Motor neuron (in vitro differentiated cells): ENCODE measurements around the gene CDC42. TPM values are rescaled to one million over a fixed set of nuclear protein-coding genes. Genes with fewer than 3 reads are reported as not detected.
"Not testable (repeated sequence)": the region's sequence is repeated elsewhere in the genome, so short reads cannot be mapped to it uniquely, and the experiment has no call there.

Experiments used
- ATAC-seq, 8 experiments: fragments of 200-7000 bp; cut with Tn5 transposase; replicated peaks in 6 of 8; 2 replicates each; pipeline ENCODE4 v1.8.0; 2021; ENCODE audit warnings: mild to moderate bottlenecking in 8 of 8, moderate library complexity in 8 of 8
- H3K27ac ChIP-seq, 2 donors: fragments of 250-450 bp; sonication (Bioruptor Pico); 2 replicates each; pipeline ENCODE4 v1.9.0; 2021; ENCODE audit warnings: antibody characterized with exemption in 2 of 2, mild to moderate bottlenecking in 2 of 2, moderate library complexity in 1 of 2
- H3K4me1 ChIP-seq, 2 donors: fragments of 250-450 bp; sonication (Bioruptor Pico); replicated peaks in 1 of 2; 2 replicates each; pipeline ENCODE4 v1.6.1; 2021; ENCODE audit warnings: antibody characterized with exemption in 2 of 2, mild to moderate bottlenecking in 2 of 2, moderate library complexity in 1 of 2
- H3K4me3 ChIP-seq, 5 donors: fragments of 250-450 bp; sonication (Bioruptor Pico); 2 replicates each; pipeline ENCODE4 v1.9.0; 2021; ENCODE audit warnings: antibody characterized with exemption in 5 of 5, mild to moderate bottlenecking in 5 of 5, moderate library complexity in 4 of 5
- WGBS, 10 experiments: fragments of 450-650 bp; shearing (Covaris generic); methylation state at CpG; one replicate each; pipeline ENCODE4 v1.0.0; 2022; 5-methylcytosine and 5-hydroxymethylcytosine counted together
- in situ Hi-C, 9 experiments: fragments of 400-800 bp; cut with MboI; loops; one replicate each; pipeline ENCODE4 v1.15.0; 2021; ENCODE audit warnings: low sequenced_read_pairs in 9 of 9, low pct_unique_long_range_greater_than_20kb in 2 of 9; ENCODE audit not compliant: unreplicated experiment in 9 of 9
- total RNA-seq, 8 experiments: library from RNA; unstranded; fragments of 300-600 nt; gene quantifications; 2 replicates each; pipeline versions ENCODE4 v1.2.3 to v1.2.4, GENCODE V29; 2022

CDC42 gene
- total RNA-seq, 8 experiments from 2014 or later: 174 to 502 (median 461) TPM

GRCh38 chr1:22092026-22092768, 39.7 kb downstream of the CDC42 start:
- ATAC-seq: peak in 2 of 8 experiments; percentile 35 to 62
- 50 to 60% methylated on average over 1 of the region's 3 CpGs; no CpG with 5 or more reads in 8 of the 10 experiments for WGBS, 10 experiments
- H3K4me1 ChIP-seq: peaks cover 29 to 37% of the 10 kb centered on the region in 2 donors
- in situ Hi-C loops, H3K27ac ChIP-seq, H3K4me3 ChIP-seq: not testable (repeated sequence)

GRCh38 chr1:22093513-22093912, 41.0 kb downstream of the CDC42 start:
- no peak for ATAC-seq
- Histone ChIP-seq H3K4me1 (peaks cover 24 to 35% of the 10 kb centered on the region in 2 donors), H3K4me3 (no peak overlapping the region), H3K27ac (no peak overlapping the region)
- 86 to 100% (median 100%) methylated on average over 1 of the region's 1 CpG; no CpG with 5 or more reads in 3 of the 10 experiments for WGBS, 10 experiments
- in situ Hi-C loops: no loop called here

- in situ Hi-C loops: no loop called here
- peaks cover 3 to 13% of the 10 kb centered on the region in 2 donors for H3K4me1 ChIP-seq
- H3K4me3 ChIP-seq: no peak overlapping the region
- peak in 2 of 8 experiments; percentile 70 to 73 for ATAC-seq
- no peak overlapping the region for H3K27ac ChIP-seq
- WGBS, 10 experiments: 10 to 100% (median 86%) methylated on average over 3 to 5 of the region's 5 CpGs; no CpG with 5 or more reads in 3 of the 10 experiments
These were observed 43.5 kb downstream of the CDC42 start for GRCh38 chr1:22096036-22096435.

GRCh38 chr1:22096463-22096862, 44.0 kb downstream of the CDC42 start:
- 65 to 100% (median 90%) methylated on average over 1 to 3 of the region's 3 CpGs; no CpG with 5 or more reads in 4 of the 10 experiments for WGBS, 10 experiments
- Histone ChIP-seq H3K27ac (no peak overlapping the region), H3K4me3 (no peak overlapping the region), H3K4me1 (peaks cover 0 to 9% of the 10 kb centered on the region in 2 donors)
- peak in 2 of 8 experiments; percentile 26 to 56 for ATAC-seq
- in situ Hi-C loops: no loop called here

GRCh38 chr1:22098752-22099151, 46.2 kb downstream of the CDC42 start:
- H3K4me1 ChIP-seq: no peaks in the 10 kb centered on the region
- in situ Hi-C loops: no loop called here
- ATAC-seq: peak in 1 of 8 experiments; percentile 8
- no peak overlapping the region for H3K4me3 ChIP-seq
- no peak overlapping the region for H3K27ac ChIP-seq
- WGBS, 10 experiments: 48 to 100% (median 87%) methylated on average over 2 to 9 of the region's 10 CpGs; no CpG with 5 or more reads in 2 of the 10 experiments

- in situ Hi-C loops: loop anchor here in 1 of 9 experiments (25.0 kb wide), 1 partner anchor 537 kb away; the partner anchor contains the start of genes C1QA and C1QC
These were observed 47.7 kb downstream of the CDC42 start for GRCh38 chr1:22100168-22100567.

GRCh38 chr1:22101199-22101598, 48.7 kb downstream of the CDC42 start:
- no peak for ATAC-seq
- in situ Hi-C loops: loop anchor here in 1 of 9 experiments (25.0 kb wide), 1 partner anchor 536 kb away; the partner anchor contains the start of genes C1QA and C1QC
- H3K4me3 ChIP-seq: no peak overlapping the region
- H3K4me1 ChIP-seq: no peaks in the 10 kb centered on the region
- H3K27ac ChIP-seq: no peak overlapping the region
- WGBS, 10 experiments: 44 to 100% (median 82%) methylated on average over 1 of the region's 1 CpG

More at GRCh38 chr1:22100168-22100567, 47.7 kb downstream of the CDC42 start:
- no peak for ATAC-seq
- Histone ChIP-seq H3K4me3 (no peak overlapping the region), H3K27ac (no peak overlapping the region), H3K4me1 (no peaks in the 10 kb centered on the region)
- 50 to 100% (median 91%) methylated on average over 1 to 3 of the region's 3 CpGs; no CpG with 5 or more reads in 4 of the 10 experiments for WGBS, 10 experiments

- H3K4me1 ChIP-seq: no peaks in the 10 kb centered on the region
- in situ Hi-C loops: loop anchor here in 1 of 9 experiments (25.0 kb wide), 1 partner anchor 535 kb away; the partner anchor contains the start of genes C1QA and C1QC
- no peak overlapping the region for H3K4me3 ChIP-seq
- WGBS, 10 experiments: 80 to 100% (median 98%) methylated on average over 1 to 8 of the region's 8 CpGs; no CpG with 5 or more reads in 1 of the 10 experiments
- ATAC-seq: no peak
- no peak overlapping the region for H3K27ac ChIP-seq
These were observed 49.5 kb downstream of the CDC42 start for GRCh38 chr1:22101995-22102394.

- in situ Hi-C loops: loop anchor here in 1 of 9 experiments (25.0 kb wide), 1 partner anchor 535 kb away; the partner anchor contains the start of genes C1QA and C1QC
- no peak for ATAC-seq
- no peak overlapping the region for H3K27ac ChIP-seq
- peaks cover 1 to 2% of the 10 kb centered on the region in 2 donors for H3K4me1 ChIP-seq
- H3K4me3 ChIP-seq: no peak overlapping the region
- WGBS, 10 experiments: 76 to 100% (median 98%) methylated on average over 1 to 3 of the region's 3 CpGs
These were observed 50.2 kb downstream of the CDC42 start for GRCh38 chr1:22102746-22103145.

- in situ Hi-C loops: loop anchor here in 1 of 9 experiments (25.0 kb wide), 1 partner anchor 533 kb away; the partner anchor contains the start of genes C1QA and C1QC
- H3K4me1 ChIP-seq: peaks cover 14 to 15% of the 10 kb centered on the region in 2 donors
- 17 to 100% (median 78%) methylated on average over 1 to 6 of the region's 6 CpGs; no CpG with 5 or more reads in 2 of the 10 experiments for WGBS, 10 experiments
- H3K27ac ChIP-seq: no peak overlapping the region
- no peak overlapping the region for H3K4me3 ChIP-seq
- peak in 2 of 8 experiments; percentile 47 to 53 for ATAC-seq
These were observed 51.6 kb downstream of the CDC42 start for GRCh38 chr1:22104094-22104493.

- in situ Hi-C loops: loop anchor here in 1 of 9 experiments (25.0 kb wide), 1 partner anchor 532 kb away; the partner anchor contains the start of genes C1QA and C1QC
- Histone ChIP-seq H3K4me3 (no peak overlapping the region), H3K4me1 (peaks cover 14 to 15% of the 10 kb centered on the region in 2 donors), H3K27ac (no peak overlapping the region)
- WGBS, 10 experiments: 92 to 99% (median 95%) methylated on average over 3 to 6 of the region's 6 CpGs
- no peak for ATAC-seq
These were observed 52.4 kb downstream of the CDC42 start for GRCh38 chr1:22104865-22105437.

- 0 to 100% (median 69%) methylated on average over 1 to 5 of the region's 5 CpGs for WGBS, 10 experiments
- Histone ChIP-seq H3K4me1 (peaks cover 14 to 15% of the 10 kb centered on the region in 2 donors), H3K4me3 (no peak overlapping the region), H3K27ac (no peak overlapping the region)
- peak; percentile 32 to 68 (median 50) for ATAC-seq
- in situ Hi-C loops: loop anchor here in 1 of 9 experiments (25.0 kb wide), 1 partner anchor 532 kb away; the partner anchor contains the start of genes C1QA and C1QC
These were observed 53.2 kb downstream of the CDC42 start for GRCh38 chr1:22105611-22106207.
